OCI-LY3 (cell line): Measurements from ENCODE around the gene USP17L27.
"Not testable (repeated sequence)": the region's sequence is repeated elsewhere in the genome, so short reads cannot be mapped to it uniquely, and the experiment has no call there.

Source experiments
- EZH2phosphoT487 ChIP-seq: fragments of 200-600 bp; shearing (Covaris generic); IDR thresholded peaks from 2 replicates; pipeline ENCODE4 v1.6.1; 2018; ENCODE audit warnings: antibody characterized with exemption, mixed run types, low read depth
- TF ChIP-seq, protein P1 (sequence below): fragments of 200-600, 300-600 bp; sonication (generic); IDR thresholded peaks from 2 replicates; pipeline ENCODE4 v1.5.1; 2014; ENCODE audit warnings: antibody characterized with exemption, low read length, low read depth

DNA sequence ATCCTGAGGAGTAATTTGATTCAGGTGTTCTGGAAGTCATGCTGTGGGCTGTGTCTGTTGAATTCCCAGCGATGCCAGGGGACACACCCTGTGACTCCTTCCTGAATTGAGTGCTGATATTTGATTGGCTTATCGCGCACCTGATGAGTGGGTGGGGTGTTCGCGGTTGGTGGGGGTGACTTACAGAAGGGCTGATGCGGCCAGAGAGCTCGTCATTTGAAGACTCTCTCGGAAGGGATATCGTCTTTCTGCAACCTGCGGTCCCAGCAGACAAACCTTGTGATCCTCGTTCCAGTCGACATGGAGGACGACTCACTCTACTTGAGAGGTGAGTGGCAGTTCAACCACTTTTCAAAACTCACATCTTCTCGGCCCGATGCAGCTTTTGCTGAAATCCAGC lies 9.6 kb upstream of the USP17L27 start, which contains the start of gene USP17L26:
- TF ChIP-seq, protein P1, sequence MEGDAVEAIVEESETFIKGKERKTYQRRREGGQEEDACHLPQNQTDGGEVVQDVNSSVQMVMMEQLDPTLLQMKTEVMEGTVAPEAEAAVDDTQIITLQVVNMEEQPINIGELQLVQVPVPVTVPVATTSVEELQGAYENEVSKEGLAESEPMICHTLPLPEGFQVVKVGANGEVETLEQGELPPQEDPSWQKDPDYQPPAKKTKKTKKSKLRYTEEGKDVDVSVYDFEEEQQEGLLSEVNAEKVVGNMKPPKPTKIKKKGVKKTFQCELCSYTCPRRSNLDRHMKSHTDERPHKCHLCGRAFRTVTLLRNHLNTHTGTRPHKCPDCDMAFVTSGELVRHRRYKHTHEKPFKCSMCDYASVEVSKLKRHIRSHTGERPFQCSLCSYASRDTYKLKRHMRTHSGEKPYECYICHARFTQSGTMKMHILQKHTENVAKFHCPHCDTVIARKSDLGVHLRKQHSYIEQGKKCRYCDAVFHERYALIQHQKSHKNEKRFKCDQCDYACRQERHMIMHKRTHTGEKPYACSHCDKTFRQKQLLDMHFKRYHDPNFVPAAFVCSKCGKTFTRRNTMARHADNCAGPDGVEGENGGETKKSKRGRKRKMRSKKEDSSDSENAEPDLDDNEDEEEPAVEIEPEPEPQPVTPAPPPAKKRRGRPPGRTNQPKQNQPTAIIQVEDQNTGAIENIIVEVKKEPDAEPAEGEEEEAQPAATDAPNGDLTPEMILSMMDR = not testable (repeated sequence)
- not testable (repeated sequence) for TF ChIP-seq EZH2phosphoT487
